BJ (cell line): ENCODE measurements around the gene MAMDC4. TPM values are rescaled to one million over a fixed set of nuclear protein-coding genes. Genes with fewer than 3 reads are reported as not detected.
"Not testable (repeated sequence)": the region's sequence is repeated elsewhere in the genome, so short reads cannot be mapped to it uniquely, and the experiment has no call there.

ENCODE experiments used
- CTCF ChIA-PET: fragments of 350-600 bp; formaldehyde crosslinking; extraction: SDS; loops from one replicate; lab custom pipeline; 2021; ENCODE audit warnings: antibody characterized with exemption, inconsistent platforms; lab: Yijun Ruan, JAX
- POLR2A ChIA-PET: fragments of 300-600 bp; sonication (Branson Sonifier 250); formaldehyde crosslinking; extraction: SDS; loops from one replicate; lab custom pipeline; 2021; ENCODE audit warnings: antibody characterized with exemption; lab: Charles Lee
- DNase-seq: peaks from one replicate; pipeline ENCODE4 v3.0.0-alpha.2; 2011; ENCODE audit warnings: low read depth
- H3K27me3 ChIP-seq: 2 replicates; pipeline ENCODE4 v1.6.0; 2011; ENCODE audit warnings: low read length; ENCODE audit not compliant: control insufficient read depth, insufficient read depth
- H3K36me3 ChIP-seq: 2 replicates; pipeline ENCODE4 v1.5.1; 2011; ENCODE audit warnings: low read length; ENCODE audit not compliant: control insufficient read depth, insufficient read depth
- H3K4me3 ChIP-seq: 2 replicates; pipeline ENCODE4 v1.5.1; 2011; ENCODE audit warnings: low read depth, mild to moderate bottlenecking, control low read depth, low read length
- CTCF ChIP-seq: IDR thresholded peaks from 2 replicates; pipeline ENCODE4 v1.5.1; 2011; ENCODE audit warnings: low read depth, mild to moderate bottlenecking, control low read depth, inconsistent platforms, low read length, moderate library complexity; ENCODE audit not compliant: insufficient read depth
- polyA plus RNA-seq: library from polyadenylated mRNA; depleted of rRNA; stranded (reverse); fragments of >200 nt; gene quantifications from 2 replicates; pipeline ENCODE4 v1.2.3, GENCODE V29; 2011

Gene MAMDC4
- polyA plus RNA-seq, 1 experiment: 1.6 TPM

DNA sequence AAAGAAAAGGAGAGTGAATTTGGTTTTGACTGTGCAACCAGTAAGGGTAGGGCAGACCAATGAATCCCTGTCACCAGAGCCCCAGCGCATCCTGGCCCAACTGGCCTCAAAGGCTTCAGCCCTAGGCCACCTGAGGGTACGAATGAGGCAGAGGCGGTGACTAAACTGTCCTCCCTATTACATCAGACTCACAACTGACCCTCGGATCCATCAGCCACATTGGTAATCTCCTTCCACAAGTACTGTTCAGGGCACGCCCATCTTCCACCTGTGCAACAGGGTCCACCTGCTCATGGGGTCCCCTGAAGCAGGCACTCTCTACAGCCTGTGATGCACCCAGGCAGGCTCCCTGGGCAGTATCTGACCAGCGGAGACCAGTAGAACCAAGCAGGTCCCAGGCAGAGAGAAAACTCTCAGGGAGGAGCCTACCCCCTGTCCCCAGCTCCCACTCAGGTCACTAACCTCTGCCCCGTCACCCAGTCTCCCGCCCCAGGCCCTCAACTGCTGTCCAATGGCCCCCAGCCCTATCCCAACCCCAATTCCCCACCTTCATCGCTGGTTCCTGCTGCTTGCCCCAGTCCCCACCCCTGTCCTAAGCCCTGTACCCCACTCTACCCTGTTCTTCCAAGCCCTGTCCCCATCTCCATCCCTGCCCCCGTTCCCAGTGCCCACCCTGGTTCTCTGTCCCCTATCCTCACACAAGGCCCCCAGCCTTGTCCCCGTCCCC lies 13.1 kb downstream of the MAMDC4 start:
- ChIA-PET CTCF (interaction anchor here (0.9 kb wide), 1 partner anchor 55 kb away, joined by 3 read pairs; no protein-coding TSS in a partner anchor), POLR2A (no interaction called here)
- H3K36me3 ChIP-seq: peaks cover 24% of the 10 kb centered on the region
- no peak for DNase-seq
- no peak for TF ChIP-seq CTCF
- peak overlapping the region; percentile 96 for H3K4me3 ChIP-seq
- no peaks in the 10 kb centered on the region for H3K27me3 ChIP-seq

- Histone ChIP-seq H3K36me3 (peaks cover 22% of the 10 kb centered on the region), H3K27me3 (no peaks in the 10 kb centered on the region), H3K4me3 (peak overlapping the region; percentile 96)
- ChIA-PET CTCF (no interaction called here), POLR2A (no interaction called here)
- TF ChIP-seq CTCF: no peak
- no peak for DNase-seq
These were observed 13.6 kb downstream of the MAMDC4 start for GRCh38 chr9:136865768-136866103.

- Histone ChIP-seq H3K4me3 (peak overlapping the region; percentile 96), H3K36me3 (peaks cover 14% of the 10 kb centered on the region)
- DNase-seq, POLR2A ChIA-PET, H3K27me3 ChIP-seq: not testable (repeated sequence)
- CTCF ChIA-PET: interaction anchor here (1.1 kb wide), 1 partner anchor 17 kb away, joined by 3 read pairs; no protein-coding TSS in a partner anchor
These were observed 14.8 kb downstream of the MAMDC4 start for GRCh38 chr9:136866898-136867421.

DNA sequence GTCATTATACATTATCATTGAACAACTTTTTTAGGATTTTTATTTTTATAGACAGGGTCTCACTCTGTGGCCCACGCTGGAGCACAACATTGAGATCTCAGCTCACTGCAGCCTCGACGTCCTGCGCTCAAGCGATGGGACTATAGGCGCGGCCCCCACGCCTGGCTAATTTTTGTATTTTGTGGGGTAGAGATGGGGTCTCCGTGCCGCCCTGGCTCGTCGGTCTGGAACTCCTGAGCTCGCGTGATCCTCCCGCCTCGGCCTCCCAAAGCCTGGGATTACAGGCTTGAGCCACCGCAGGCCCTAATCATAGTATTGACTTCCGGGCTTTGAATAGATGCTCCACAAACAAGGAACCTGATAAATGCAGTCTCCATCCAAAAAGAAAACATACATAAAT lies 15.3 kb downstream of the MAMDC4 start:
- no peak overlapping the region for H3K4me3 ChIP-seq
- POLR2A ChIA-PET: no interaction called here
- TF ChIP-seq CTCF: no peak
- CTCF ChIA-PET: no interaction called here
- no peak for DNase-seq
- H3K27me3 ChIP-seq: no peaks in the 10 kb centered on the region
- peaks cover 10% of the 10 kb centered on the region for H3K36me3 ChIP-seq

- ChIA-PET POLR2A (no interaction called here), CTCF (no interaction called here)
- Histone ChIP-seq H3K36me3 (peaks cover 9% of the 10 kb centered on the region), H3K4me3 (no peak overlapping the region), H3K27me3 (no peaks in the 10 kb centered on the region)
- DNase-seq: no peak
- no peak for TF ChIP-seq CTCF
These were observed 15.8 kb downstream of the MAMDC4 start for GRCh38 chr9:136867917-136868316.
